Transverse colon (tissue), 3 donors: Measurements from ENCODE around the gene AGAP1.

Source experiments
- POLR2A ChIP-seq: fragments of 450-650 bp; IDR thresholded peaks from one replicate; pipeline ENCODE4 v1.6.1; 2016; ENCODE audit warnings: antibody characterized with exemption, mild to moderate bottlenecking, moderate library complexity
- TF ChIP-seq, protein P1 (sequence below), 5 experiments: fragments of 200-600 bp in 3 of 5; fragments of 450-650 bp in 2 of 5; sonication (generic) in 3 of 5; IDR thresholded peaks; 1 replicate in 2 of 5; 2 replicates in 3 of 5; pipeline ENCODE4 v1.5.1; 2016 to 2017; ENCODE audit warnings: antibody characterized with exemption in 5 of 5, inconsistent platforms in 3 of 5, mild to moderate bottlenecking in 2 of 5, moderate library complexity in 1 of 5

DNA sequence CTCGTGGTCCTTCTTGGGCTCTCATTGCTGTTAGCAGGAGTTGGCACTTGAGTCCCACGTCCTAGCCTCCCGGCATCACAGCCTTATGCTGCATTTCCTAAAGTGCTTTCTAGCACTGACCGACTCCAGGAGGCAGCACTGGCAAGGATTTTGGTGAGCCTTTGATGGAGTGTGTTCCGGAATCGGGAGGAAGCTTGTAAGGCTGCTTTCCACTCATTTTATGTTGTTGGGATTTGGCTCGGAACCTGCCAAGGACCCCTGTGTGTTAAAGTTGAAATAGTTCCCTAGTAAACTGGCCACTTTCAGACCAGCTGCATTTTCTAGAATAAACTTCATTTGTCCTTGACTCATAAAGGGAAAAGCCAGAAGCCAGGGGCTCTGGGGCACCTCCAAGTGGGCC, 88.9 kb downstream of the AGAP1 start:
- TF ChIP-seq POLR2A: no peak
- TF ChIP-seq, protein P1, sequence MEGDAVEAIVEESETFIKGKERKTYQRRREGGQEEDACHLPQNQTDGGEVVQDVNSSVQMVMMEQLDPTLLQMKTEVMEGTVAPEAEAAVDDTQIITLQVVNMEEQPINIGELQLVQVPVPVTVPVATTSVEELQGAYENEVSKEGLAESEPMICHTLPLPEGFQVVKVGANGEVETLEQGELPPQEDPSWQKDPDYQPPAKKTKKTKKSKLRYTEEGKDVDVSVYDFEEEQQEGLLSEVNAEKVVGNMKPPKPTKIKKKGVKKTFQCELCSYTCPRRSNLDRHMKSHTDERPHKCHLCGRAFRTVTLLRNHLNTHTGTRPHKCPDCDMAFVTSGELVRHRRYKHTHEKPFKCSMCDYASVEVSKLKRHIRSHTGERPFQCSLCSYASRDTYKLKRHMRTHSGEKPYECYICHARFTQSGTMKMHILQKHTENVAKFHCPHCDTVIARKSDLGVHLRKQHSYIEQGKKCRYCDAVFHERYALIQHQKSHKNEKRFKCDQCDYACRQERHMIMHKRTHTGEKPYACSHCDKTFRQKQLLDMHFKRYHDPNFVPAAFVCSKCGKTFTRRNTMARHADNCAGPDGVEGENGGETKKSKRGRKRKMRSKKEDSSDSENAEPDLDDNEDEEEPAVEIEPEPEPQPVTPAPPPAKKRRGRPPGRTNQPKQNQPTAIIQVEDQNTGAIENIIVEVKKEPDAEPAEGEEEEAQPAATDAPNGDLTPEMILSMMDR (IDR thresholded peaks at IDR 0.05): no peak
